ENCODE data around the gene ARL8B. TPM values are rescaled to one million over a fixed set of nuclear protein-coding genes. Genes with fewer than 3 reads are reported as not detected.
"Not testable (repeated sequence)": the region's sequence is repeated elsewhere in the genome, so short reads cannot be mapped to it uniquely, and the experiment has no call there.

ARL8B gene
- total RNA-seq, 1 experiment from 2014 or later: 65.8 TPM

DNA sequence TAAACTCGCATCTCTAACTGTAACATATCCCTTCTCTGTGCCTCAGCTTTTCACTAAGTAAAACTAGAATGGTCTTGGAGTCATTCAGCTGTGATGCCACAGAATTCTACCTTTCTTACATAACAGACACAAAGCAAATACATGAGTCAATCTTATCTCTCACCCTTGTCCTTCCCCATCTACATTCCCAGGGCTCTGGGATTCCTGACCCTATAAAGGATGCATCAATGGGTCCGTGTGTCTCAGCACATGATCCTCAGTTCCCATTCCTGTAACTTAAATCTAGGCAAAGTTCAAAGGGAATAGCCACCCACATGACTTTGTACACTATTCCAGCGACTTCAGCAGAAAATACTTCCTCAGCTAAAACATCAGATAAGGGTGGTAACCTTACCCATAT, 11.8 kb upstream of the ARL8B start:
- no peak for DNase-seq (ENCODE audit: low read depth)

DNA sequence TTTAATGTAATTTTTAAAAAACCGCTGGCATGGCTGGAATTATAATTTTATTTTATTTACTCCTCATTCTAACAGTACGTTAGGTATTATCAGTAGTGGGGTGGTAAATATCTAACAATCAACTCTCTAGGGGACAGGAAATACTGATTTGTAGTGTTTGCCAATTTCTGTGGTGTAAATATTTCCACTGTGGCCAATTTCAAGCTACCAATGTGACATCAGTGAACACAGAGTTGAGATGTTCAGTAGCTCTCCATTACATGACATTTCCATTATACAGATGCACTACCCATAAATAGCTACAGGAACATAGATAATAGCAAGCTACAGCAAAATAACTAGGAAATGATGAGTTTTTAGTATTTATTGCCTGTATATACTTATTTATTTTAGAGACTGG, 10.0 kb upstream of the ARL8B start:
- no peak for DNase-seq (ENCODE audit: low read depth)

DNA sequence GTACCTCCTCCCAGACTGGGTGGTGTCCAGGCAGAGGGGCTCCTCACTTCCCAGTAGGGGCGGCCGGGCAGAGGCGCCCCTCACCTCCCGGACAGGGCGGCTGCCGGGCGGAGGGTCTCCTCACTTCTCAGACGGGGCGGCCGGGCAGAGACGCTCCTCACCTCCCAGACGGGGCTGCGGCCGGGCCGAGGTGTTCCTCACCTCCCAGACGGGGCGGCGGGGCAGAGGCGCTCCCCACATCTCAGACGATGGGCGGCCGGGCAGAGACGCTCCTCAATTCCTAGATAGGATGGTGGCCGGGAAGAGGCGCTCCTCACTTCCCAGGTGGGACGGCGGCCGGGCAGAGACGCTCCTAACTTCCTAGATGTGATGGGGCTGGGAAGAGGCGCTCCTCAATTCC, 8.4 kb upstream of the ARL8B start:
- not testable (repeated sequence) for DNase-seq (ENCODE audit: low read depth)

DNA sequence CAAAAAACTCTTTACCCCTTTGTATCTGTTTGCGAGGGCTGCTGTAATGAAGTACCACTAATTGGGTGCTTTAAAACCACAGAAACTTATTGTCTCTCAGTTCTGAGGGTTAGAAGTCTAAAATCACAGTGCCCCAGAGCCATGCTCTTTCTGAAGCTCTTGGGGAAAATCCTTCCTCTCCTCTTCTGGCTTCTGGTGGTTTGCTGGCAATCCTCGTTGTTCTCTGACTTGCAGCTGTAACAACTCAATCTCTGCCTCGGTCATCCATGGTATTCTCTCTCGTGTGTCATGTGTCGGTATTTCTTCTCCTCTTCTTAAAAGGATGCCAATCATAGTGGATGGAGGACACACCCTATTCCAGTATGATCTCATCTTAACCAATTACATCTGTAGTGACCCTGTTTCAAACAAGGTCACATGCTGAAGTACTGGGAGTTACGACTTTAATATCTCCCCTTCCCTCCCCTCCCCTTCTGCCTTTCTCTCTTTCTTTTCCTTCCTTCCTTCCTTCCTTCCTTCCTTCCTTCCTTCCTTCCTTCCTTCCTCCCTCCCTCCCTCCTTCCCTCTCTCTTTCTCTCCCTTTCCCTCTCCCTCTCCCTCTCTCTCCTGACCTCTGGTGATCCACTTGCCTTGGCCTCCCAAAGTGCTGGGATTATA, 6.5 kb upstream of the ARL8B start:
- no peak for DNase-seq (ENCODE audit: low read depth)

DNA sequence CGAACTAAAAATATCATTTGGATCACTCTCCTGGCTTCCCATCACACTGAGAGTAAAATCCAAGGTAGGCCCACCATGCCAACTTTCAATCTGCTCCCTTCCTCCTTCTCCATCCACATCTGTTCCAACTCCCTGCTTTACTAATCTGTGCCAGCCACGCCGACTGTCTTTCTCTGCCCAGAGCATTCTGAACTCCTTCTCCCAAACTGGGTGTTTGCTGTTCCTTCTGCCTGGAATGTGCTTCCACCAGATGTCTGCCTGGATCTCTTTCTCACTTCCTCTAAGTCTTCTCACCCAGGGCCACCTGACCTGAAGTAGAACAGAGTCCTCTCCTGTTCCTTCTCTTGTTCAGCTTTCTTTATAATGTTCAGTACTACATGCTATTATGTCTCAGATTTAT, 5.6 kb upstream of the ARL8B start:
- no peak for DNase-seq (ENCODE audit: low read depth)

DNA sequence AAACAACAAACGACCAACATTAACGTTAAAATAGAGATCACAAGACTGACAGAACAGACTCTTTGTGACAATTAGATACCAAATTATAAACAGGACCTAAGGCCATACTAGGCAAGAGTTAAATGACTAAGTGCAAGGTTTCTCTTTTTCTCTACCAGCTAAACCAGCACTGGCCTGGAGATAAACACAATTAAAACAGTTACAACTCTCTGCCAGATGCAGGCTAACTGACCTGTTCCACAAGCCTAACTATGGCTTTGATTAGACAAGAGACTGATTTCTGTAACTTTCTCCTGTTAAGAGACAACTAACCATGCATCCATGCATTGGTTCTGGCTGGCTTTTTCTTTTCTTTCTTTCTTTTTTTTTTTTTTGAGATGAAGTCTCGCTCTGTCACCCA, 1.6 kb upstream of the ARL8B start:
- DNase-seq (ENCODE audit: low read depth): no peak

DNA sequence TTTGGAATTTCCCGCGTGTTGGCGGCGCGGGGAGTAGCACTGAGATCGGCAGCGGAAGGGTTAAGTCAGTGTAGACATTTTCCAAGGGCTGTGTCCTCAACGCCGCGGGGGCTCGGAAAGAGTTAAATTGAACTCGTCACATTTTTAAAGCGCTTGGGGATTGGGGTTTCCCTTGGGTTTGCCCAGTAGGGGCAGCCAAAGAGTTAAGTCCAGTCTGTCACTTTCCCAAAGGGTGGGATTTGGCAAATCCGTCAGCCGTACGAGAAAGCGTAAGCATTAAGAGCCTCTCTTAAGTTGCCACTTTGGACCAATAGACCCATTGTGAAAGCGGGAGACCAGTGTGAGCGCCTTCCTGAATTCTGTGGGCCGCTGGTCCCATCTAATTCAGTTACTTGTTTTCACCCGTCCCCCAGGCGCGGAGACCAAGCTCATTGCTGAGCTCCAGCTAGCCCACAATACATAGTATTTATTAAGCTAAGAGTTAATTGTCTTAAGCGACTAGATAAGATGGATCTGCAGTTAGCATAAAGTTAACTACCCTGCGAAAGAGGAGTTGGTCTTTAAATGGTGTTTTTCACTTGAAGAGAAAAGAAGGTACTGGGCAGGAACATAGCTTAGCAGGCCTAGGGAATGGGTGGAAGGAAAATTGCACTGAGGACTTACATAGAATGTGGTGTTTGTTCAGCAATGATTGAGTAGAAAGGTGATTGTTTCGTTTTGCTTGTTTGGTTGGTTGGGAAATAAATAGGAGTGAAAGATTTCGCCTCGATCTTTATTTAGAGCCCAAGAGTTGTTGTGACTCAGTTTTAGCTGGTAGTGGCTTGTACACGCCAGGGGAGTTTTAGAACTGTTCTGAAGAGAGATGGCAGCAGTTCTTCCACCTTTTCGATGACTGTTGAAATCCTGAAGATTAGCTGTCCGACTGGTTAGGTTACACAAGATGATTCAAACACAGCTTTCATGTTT, 932 bp downstream of the ARL8B start:
- DNase-seq (ENCODE audit: low read depth): peak; percentile 66

DNA sequence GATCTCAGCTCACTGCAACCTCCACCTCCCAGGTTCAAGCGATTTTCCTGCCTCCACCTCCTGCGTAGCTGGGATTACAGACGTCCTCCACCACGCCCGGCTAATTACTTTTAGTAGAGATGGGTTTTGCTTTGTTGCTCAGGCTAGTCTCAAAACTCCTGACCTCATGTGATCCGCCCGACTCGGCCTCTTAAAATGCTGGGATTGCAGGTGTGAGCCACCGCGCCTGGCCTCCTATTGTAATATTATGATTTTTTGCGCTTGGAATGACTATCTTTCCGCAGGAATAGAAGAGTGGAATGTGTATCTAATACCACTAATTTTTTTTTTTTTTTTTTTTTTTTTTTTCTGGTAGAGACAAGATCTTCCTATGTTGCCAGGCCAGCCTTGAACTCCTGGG, 1.8 kb downstream of the ARL8B start:
- DNase-seq (ENCODE audit: low read depth): no peak

DNA sequence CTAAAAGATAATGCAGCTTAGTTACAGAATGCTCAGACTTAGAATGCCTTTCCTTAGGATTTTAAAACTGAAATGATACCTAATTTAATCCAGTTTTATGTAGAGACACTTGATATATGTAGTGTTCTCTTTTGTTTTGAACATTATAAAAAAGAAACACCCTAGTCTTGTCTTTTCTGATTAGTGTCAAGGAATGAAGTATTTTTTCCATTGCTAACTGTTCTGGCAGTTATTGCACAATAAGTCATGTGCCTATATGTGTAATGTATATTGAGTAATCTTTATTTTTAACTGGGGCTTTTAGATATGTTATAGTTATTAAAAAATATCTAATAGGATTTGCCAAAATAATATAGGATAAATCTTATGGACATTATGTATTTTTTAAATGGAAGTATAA, 4.5 kb downstream of the ARL8B start:
- no peak for DNase-seq (ENCODE audit: low read depth)

DNA sequence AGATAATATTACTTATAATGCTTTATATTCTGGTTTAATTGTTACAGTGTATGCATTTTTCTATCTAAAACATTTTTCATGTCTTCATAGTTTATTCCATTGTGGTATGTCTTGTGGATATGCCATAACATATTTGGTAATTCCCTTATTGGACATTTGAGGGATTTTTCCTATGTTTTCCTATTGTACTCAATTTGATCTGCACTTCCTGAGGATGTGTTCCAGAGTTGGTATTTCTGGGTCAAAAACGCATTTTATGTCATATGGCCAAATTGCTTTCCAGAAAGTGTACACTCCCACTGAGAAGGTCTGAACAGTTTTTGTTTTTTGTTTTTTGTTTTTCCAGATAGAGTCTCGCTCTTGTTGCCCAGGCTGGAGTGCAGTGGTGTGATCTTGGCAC, 6.8 kb downstream of the ARL8B start:
- DNase-seq (ENCODE audit: low read depth): no peak

DNA sequence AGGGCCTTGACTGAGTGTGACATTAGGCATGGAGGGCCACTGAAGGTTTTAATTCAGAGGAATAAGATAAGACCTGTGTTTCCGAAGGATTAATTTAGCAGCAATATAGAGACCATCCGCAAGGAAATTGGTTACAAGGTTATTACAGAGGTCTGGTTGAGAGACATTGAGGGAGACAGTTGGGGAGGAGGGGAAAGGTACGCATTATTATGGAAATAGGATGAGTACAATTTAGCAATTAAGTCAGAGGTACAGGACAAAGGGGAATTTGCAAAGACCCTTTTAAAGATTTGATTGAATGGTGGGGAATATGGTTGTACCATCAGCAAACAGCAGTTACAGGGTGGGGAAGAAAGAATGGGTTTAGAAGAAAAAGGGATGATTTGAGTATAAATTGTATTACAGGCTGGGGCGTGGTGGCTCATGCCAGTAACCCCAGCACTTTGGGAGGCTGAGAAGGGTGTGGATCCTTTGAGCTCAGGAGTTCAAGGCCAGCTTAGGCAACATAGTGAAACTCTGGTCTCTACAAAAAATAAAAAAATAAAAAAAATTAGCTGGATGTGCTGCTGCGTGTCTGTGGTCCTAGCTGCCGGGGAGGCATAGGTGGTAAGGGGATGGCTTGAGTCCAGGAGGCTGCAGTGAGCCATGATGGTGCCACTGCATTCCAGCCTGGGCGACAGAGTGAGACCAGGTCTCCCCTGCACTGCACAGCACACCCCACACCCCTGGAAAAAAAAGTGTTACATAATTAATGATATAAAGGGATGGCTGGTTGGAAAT, 11.3 kb downstream of the ARL8B start:
- DNase-seq (ENCODE audit: low read depth): no peak

DNA sequence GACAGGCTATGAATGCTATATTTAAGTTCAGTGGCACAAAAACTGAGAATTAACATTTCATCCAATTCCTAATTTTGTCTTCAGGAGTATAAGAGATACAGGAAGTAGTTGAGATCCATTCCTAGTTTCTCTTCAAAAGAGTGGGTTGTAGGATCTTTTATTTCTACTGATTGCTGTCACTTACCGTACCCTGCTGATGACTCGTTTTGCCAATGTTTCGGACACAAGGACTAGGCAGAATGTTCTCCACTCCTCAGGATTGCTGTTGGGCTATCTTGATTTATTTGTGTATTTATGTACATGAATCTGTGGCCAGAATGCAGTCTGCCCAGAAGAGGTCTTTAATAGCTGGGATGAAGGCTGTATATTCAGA, 11.9 kb downstream of the ARL8B start:
- no peak for DNase-seq (ENCODE audit: low read depth)

DNA sequence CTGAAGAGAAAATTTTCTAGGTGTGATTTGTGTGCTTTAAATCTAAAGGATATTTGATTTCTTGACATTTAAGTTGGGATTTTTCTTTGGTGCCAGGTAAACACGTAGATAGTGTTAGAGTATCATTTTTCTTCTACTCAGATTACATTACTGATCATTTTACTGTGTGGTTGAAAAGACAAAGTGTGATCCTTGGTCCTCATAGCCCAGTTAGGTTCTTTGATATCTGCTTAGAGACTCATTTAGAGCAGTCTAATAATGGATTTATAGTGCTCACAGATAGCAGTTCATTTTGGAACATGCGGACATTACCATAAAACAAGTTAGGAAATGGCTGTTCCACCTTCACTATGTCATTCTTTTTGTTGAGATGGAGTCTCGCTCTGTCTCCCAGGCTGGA, 12.4 kb downstream of the ARL8B start:
- DNase-seq (ENCODE audit: low read depth): no peak

DNA sequence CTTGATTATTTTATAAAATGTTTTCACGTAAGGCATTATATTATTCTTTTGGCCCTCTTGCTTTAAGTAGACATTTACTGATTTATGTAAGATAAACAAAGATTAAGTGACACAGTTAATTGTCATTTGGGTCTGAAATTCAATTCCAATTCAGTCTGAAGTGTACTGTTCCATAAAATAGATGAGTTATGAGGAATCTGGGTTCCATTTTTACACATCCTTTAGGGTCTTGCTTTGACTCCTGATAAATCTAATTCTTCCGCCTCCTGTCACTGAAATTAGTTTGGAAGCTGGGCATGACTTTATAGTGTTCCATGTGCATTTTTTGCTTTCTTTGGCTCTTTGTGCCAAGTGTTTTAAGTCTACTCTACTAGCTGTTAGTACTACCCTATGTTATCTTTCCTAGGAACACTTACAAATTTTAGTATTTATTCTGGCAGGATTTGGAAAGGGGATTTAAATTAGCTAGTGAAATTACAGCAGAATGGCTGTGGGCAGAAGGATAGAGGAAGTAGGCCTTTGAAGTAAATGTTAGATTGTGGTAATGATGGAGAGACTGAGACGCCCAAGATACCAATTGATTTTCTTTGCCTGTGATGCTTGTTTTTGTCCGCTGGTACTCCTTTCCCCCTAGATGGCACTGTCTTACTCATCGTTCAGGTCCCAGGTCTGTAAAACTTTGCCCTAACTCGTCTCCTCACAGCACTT, 14.3 kb downstream of the ARL8B start:
- DNase-seq (ENCODE audit: low read depth): peak; percentile 34

DNA sequence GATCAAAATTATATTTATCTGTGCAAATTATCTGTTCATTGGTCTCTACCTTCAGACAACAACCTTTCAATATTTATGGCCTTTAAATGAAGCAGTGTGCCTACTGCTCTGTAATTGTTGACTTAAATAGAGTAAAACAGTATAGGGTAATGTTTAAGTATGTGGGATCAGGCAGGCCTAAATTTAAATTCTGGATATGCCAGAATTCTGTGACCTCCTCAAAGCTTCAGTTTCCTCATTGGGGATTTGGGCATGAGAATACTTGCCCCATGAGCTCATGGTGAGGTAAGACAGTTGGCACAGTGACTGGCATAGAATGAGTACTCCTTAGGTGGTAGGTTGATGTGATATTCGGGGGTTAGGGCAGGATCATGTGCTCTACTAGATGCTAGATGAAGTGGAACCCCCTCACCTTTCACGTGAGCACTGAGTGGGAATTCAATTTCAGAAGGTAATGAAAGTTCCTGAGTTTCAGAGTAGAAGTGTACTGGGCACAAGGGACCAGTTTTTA, 14.9 kb downstream of the ARL8B start:
- no peak for DNase-seq (ENCODE audit: low read depth)

DNA sequence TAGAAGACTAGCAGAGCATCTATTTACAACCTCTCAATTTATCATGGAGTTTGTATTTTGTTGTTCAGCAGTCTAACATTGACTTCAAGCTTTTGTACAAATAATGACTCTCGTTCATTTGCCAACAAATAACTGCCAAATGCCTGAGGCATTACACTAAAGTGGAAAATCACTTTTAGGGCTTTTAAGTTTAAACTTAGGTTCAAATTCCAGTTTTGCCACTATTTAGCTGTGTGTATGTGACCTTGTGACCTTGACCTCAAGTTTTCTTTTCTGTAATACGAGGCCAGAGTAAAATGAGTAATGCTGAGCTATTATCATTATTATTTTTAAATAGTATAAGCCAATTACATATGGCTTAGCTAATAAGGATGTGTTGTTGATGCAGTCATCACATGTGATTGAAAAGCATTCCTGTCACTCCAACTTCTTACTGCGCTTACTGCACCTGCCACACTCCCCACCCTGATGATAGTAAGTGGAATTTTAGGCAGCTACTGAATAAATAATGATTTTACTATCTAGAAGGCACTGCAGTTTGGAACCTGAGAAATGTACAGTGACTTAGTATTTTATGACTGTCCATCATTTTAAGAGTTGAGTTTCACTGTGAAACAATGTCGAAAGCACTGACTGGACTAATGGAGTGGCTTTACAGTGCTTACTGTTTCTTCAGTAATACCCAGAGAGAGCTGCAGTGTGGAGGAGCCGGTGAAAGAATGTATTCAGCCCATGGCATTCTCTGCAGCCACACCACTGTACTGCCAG, 16.3 kb downstream of the ARL8B start:
- DNase-seq (ENCODE audit: low read depth): peak; percentile 14

DNA sequence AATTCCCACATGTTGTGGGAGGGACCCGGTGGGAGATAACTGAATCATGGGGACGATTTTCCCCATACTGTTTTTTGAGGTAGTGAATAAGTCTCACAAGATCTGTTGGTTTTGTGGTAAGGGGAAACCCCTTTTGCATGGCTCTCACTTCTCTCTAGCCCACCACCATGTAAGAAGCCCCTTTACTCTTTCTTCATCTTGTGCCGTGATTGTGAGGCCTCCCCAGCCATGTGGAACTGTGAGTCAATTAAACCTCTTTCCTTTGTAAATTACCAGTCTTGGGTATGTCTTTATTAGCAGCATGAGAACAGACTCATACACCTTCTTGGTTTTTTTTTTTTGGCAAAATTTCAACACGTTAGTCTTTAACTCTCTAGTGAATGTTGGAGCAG, 18.1 kb downstream of the ARL8B start:
- no peak for DNase-seq (ENCODE audit: low read depth)

DNA sequence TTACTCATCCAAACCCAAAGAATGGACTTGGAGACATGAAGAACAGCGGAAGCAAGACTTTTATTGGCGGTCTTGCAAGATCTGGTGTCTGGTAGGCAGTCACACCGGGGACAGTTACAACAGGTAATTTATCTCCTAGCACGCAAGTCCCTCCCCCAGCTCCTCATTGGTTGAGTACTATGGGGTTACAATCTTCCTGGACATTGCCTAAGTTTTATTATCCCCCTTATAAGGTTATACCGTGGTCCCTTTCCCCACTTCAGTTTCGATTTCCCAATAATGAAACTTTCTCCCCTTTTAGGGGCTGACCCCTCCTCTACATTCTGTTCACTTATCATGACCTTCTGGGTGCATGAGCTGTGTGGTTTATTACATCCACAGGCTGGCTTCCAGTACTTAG, 18.7 kb downstream of the ARL8B start:
- no peak for DNase-seq (ENCODE audit: low read depth)

DNA sequence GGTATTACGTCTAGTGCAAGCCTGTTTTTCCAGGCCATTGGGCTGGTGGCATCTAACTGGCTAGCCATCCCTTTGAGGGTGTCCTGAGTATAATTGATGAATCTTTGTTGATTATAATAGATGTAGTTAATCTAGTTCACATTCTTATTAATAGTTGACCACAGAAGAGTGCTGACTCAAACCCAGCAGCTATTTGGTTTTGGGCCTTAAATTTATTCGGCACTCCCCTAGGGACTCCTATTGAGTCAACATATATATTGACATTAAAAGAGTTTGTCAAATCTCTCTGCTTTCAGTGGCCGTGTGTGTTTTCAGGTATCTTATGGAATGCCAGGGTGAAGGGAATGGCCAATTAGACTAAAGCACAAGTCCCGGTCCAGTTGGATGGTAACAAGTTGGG, 19.7 kb downstream of the ARL8B start:
- DNase-seq (ENCODE audit: low read depth): no peak

DNA sequence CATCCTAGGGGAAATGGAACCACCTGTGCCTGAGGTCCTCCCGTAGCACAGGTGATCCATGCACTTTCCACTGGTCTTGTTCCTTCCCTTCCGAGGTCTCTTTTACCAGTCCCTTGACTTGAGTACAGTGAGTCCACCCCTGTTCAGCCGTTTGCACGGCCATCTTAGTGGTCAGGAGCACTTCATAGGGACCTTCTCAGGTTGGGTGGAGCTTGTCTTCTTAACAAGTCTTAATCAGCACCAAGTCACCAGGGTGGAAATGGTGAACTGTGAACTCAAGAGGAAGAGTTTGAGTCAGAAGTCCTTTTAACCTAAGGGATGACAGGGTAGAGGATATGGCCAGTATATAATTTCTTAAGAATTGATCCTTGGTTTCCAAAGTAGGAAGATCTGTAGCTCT, 21.4 kb downstream of the ARL8B start:
- no peak for DNase-seq (ENCODE audit: low read depth)
